ENCODE measurements around the gene PAN3.
"Not testable (repeated sequence)": the region's sequence is repeated elsewhere in the genome, so short reads cannot be mapped to it uniquely, and the experiment has no call there.

Gene PAN3, protein sequence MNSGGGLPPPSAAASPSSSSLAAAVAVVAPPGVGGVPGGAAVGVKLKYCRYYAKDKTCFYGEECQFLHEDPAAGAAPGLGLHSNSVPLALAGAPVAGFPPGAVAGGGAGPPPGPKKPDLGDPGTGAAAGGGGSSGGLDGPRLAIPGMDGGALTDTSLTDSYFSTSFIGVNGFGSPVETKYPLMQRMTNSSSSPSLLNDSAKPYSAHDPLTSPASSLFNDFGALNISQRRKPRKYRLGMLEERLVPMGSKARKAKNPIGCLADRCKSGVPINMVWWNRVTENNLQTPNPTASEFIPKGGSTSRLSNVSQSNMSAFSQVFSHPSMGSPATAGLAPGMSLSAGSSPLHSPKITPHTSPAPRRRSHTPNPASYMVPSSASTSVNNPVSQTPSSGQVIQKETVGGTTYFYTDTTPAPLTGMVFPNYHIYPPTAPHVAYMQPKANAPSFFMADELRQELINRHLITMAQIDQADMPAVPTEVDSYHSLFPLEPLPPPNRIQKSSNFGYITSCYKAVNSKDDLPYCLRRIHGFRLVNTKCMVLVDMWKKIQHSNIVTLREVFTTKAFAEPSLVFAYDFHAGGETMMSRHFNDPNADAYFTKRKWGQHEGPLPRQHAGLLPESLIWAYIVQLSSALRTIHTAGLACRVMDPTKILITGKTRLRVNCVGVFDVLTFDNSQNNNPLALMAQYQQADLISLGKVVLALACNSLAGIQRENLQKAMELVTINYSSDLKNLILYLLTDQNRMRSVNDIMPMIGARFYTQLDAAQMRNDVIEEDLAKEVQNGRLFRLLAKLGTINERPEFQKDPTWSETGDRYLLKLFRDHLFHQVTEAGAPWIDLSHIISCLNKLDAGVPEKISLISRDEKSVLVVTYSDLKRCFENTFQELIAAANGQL

DNA sequence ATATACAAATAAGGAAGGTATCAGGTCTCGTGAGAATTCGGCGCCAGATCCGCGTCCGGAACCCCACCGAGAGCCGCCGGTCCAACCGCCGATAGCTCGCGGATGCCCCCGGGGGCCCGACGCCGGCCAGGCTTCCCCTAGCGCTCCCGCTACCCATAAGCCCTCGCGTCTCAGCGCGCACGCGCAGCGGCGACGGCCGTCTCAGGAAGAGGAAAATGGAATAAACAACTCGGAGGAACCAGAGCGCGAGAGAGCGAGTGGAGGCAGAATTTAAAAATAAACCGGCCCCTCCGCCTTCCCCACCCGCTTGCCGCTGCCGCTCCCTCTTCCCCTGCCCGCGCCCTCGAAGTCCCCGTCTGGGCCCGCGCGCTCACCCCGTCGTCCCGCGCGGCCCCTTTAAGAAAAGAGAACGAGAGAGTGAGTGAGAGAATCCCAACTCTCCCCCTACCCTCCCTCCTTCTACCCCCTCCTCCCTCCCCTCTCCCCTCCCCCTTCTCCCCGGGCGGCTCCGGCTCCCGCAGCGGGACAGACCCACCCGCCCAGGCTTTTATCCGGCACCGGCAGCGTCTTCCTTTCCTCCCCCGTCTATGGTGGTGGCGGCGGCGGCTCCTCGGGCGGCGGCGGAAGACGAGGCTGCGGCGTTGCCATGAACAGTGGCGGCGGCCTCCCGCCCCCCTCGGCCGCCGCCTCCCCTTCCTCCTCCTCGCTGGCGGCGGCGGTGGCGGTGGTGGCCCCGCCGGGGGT, at the start of gene PAN3:
Gene PAN3, plus strand, starts transcription at position 534 of the 744 bp plus-strand sequence. Its CDS starts 113 bp downstream, at position 647.
- no peak for TF ChIP-seq JUND (IDR thresholded peaks at IDR 0.05; ENCODE audit: low read depth)
- DNase-seq (ENCODE audit: low read depth in 1 of 2, low spot score in 1 of 2), result peak; percentile 58 to 90
- in situ Hi-C loops (cut with HindIII; ENCODE audit: low pct_unique_long_range_greater_than_20kb, low sequenced_read_pairs), result no loop called here

DNA sequence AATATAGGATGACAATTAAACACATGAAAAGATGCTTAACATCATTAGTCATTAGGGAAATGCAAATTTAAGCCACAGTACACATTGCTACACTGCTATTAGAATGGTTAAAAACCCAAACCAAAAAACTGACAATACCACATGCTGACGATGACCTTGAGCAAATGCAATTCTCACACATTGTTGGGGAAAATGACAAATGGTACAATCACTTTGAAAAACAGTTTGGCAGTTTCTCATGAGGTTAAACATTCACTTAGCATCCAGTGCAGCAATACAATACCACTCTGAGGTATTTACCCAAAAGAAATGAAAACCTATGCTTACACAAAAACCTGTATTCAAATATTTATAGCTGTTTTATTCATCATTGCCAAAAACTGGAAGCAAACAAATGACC, 49.3 kb upstream of the PAN3 start:
- no peak for DNase-seq (ENCODE audit: low read depth in 1 of 2, low spot score in 1 of 2)
- in situ Hi-C loops (cut with HindIII; ENCODE audit: low pct_unique_long_range_greater_than_20kb, low sequenced_read_pairs), result no loop called here

DNA sequence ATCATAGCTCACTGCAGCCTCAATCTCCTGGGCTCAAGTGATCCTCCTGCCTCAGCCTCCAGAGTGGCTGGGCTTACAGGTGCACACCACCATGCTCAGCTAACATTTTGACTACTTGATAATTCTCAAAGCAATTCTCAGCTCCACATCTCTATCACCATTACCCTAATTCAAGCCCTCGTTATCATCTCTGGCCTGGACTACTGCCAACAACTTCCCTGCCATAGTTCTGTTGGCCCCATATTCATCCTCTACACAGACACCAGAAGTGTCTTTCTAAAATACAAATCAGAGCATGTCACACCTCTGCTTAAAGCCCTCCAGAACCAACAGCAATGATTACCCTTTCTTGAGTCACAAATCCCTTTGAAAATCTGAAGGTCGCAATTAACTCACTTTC, 45.9 kb upstream of the PAN3 start:
- no peak for TF ChIP-seq JUND (IDR thresholded peaks at IDR 0.05; ENCODE audit: low read depth)
- no peak for DNase-seq (ENCODE audit: low read depth in 1 of 2, low spot score in 1 of 2)
- in situ Hi-C loops (cut with HindIII; ENCODE audit: low pct_unique_long_range_greater_than_20kb, low sequenced_read_pairs), result no loop called here

More for the DNA sequence above, 49.3 kb upstream of the PAN3 start:
- no peak for TF ChIP-seq JUND (IDR thresholded peaks at IDR 0.05; ENCODE audit: low read depth)

DNA sequence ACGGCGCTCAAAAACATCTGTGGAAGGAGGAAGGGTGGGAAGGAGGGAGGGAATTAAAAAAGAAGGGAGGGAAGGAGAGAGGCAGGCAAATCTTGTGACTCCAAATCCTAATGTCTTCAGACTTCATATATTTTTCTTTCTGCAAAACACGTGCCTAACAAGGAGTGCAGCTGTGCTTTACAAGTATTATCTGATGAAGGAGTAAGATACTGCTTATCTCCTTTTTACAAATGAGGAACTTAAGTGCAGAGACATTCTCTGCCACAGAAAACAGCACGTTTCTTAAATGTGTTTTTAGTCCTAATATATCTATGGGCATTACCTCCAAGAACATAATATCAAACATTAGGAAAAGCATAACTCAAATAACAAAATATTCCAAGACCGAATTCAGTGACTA, 44.5 kb upstream of the PAN3 start:
- in situ Hi-C loops (cut with HindIII; ENCODE audit: low pct_unique_long_range_greater_than_20kb, low sequenced_read_pairs), result no loop called here
- TF ChIP-seq JUND (IDR thresholded peaks at IDR 0.05; ENCODE audit: low read depth), result no peak
- no peak for DNase-seq (ENCODE audit: low read depth in 1 of 2, low spot score in 1 of 2)

DNA sequence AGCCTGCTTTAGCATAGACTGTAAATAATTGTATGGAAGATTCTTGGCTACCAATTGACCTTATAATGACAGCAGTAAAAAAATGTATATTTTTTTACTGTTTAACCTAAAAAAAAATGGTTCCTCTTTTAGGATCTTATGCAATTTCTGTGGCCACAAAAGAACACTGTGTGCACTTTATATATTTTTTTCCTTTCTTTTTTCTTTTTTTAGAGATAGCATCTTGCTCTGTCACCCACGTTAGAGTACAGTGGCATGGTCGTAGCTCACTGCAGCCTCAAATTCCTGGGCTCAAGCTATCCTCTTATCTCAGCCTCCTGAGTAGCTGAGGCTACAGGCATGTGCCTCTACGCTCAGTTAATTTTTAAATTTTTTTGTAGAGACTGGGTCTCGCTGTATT, 44.0 kb upstream of the PAN3 start:
- in situ Hi-C loops (cut with HindIII; ENCODE audit: low pct_unique_long_range_greater_than_20kb, low sequenced_read_pairs), result no loop called here
- no peak for DNase-seq (ENCODE audit: low read depth in 1 of 2, low spot score in 1 of 2)
- no peak for TF ChIP-seq JUND (IDR thresholded peaks at IDR 0.05; ENCODE audit: low read depth)

DNA sequence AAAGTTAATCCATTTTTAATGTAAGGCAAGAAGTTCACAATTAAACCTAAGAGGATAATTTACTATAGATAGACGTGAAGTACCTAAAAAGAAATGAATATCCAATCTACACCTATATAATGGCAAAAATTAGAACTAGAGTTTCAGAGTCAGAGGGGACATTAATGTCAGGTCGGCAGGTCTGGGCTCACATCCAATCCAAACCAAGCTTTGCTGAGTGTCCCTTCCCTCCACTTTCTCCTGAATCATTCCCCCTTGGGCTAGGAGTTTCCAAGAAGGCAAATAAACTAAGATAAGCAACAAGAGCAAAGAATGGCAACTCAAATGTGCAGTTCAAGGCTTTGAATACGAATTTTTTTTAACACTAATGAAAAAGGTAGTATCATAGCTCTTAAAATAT, 40.8 kb upstream of the PAN3 start:
- DNase-seq (ENCODE audit: low read depth in 1 of 2, low spot score in 1 of 2), result no peak
- no peak for TF ChIP-seq JUND (IDR thresholded peaks at IDR 0.05; ENCODE audit: low read depth)
- in situ Hi-C loops (cut with HindIII; ENCODE audit: low pct_unique_long_range_greater_than_20kb, low sequenced_read_pairs), result no loop called here

DNA sequence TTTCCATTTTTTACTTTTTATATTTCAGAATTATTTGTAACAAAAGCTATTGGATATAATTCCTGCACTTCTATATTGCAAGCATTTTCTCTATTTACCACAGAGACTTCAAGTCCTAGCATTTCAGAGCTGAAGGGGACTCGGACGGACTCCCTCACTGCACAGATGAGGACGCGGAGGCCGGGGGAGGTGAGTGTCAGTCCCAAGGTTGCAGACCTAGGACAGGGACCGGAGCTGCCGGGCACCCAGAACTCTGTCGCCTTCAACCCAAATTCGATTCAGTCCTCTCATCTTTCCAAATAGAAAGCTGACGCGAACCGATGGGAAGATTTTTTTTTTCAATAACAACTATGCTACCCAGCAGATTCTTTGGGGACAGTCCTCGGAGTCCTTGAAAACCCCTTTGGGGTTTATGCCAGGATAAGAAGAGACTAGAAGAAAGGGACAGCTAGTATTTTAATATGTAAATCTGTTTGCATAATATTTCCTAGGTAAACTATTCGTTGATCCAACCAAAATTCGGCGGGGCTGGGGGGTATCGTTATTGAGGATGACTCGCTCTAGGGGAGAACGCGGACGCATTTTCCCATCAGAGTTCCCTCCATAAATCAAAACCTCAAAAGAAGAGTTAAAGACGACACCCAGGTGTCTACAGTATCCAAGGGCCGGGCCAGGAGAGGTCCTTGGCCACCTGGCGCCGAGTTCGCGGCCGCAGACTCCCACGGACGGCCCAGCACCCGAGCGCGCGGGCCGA, 38.8 kb upstream of the PAN3 start:
- in situ Hi-C loops (cut with HindIII; ENCODE audit: low pct_unique_long_range_greater_than_20kb, low sequenced_read_pairs), result no loop called here
- no peak for DNase-seq (ENCODE audit: low read depth in 1 of 2, low spot score in 1 of 2)
- no peak for TF ChIP-seq JUND (IDR thresholded peaks at IDR 0.05; ENCODE audit: low read depth)

DNA sequence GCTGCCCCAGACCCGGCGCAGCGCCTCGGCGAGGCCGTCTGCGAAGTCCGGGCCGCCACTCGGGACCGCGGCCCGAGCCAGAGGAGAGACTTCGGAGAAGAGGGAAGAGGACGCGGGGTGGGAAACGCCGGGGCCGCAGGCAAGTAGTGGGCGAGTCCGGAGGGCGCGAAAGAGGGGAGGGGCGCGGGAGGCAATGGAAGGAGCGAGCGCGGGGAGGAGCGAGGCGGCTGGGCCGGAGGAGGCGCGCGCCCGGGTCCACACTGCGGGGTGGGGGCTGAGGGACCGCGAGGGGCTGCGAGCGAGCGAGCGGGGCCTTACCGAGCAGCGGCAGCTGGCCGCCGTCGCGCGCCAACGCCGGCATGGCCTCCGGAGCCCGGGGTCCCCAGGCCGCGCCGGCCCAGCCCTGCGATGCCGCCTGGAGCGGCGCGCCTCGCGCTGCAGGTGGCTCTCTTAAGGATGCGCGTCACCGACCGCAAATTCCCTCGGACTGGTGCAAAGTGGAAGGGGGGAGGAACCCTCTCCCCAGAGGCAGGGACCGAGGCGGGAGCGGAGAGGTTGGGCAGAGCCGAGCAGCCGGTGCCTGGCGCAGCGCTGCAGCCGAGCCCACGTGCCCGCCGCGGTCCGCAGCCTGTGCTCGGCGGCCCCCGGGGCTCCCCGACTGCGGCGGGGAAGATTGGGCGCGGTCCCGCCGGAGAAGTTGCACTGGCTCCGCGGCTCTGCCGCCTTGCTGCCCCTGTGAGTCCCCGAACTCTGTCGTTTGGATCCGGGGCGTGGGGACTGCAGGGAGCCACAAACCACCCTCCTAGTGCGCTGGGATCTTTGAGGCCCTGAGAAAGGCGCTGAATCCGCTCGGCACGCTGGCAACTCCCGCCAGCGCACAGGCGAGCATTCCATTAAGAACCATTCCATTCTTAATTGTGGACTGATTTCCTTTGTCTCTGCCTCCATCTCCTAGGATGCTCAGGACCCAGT, 37.9 kb upstream of the PAN3 start, which contains the start of gene FLT3:
Gene FLT3, minus strand, starts transcription at position 427 of the 972 bp plus-strand sequence. Its CDS starts 66 bp downstream, at position 361.
- peak; percentile 37 to 55 for DNase-seq (ENCODE audit: low read depth in 1 of 2, low spot score in 1 of 2)
- TF ChIP-seq JUND (IDR thresholded peaks at IDR 0.05; ENCODE audit: low read depth), result no peak
- in situ Hi-C loops (cut with HindIII; ENCODE audit: low pct_unique_long_range_greater_than_20kb, low sequenced_read_pairs), result no loop called here

DNA sequence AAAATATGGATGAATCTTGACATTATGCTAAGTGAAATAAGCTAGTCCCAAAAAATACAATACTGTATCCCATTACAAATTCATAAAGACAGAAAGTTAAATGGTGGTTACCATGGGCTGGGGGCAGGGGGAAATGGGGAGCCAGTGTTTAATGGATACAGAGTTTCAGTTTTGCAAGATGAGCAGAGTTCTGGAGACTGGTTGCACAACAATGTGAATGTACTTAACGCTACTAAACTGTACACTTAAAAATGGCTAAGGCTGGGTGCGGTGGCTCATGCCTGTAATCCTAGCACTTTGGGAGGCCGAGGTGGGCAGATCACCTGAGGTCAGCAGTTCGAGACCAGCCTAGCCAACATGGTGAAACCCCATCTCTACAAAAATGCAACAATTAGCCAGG, 36.5 kb upstream of the PAN3 start:
- DNase-seq (ENCODE audit: low read depth in 1 of 2, low spot score in 1 of 2); in situ Hi-C loops (cut with HindIII; ENCODE audit: low pct_unique_long_range_greater_than_20kb, low sequenced_read_pairs): not testable (repeated sequence)

DNA sequence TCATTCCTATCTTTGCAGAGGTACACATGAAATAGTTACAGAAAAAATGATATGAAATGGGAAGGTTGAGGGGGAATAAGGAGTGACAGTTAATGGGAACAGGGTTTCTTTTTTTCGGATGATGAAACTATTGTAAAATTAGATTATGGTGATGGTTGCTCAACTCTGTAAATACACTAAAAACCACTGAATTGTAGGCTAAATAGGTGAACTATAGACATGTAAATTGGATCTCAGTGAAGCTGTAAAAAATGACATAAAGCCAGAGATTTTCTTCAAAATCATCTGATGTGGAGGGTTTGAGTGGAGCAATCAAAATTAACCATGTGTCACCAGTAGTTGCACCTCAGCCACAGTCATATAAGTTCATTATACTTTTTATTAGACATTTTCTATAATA, 31.4 kb upstream of the PAN3 start:
- no peak for DNase-seq (ENCODE audit: low read depth in 1 of 2, low spot score in 1 of 2)
- in situ Hi-C loops (cut with HindIII; ENCODE audit: low pct_unique_long_range_greater_than_20kb, low sequenced_read_pairs), result no loop called here

DNA sequence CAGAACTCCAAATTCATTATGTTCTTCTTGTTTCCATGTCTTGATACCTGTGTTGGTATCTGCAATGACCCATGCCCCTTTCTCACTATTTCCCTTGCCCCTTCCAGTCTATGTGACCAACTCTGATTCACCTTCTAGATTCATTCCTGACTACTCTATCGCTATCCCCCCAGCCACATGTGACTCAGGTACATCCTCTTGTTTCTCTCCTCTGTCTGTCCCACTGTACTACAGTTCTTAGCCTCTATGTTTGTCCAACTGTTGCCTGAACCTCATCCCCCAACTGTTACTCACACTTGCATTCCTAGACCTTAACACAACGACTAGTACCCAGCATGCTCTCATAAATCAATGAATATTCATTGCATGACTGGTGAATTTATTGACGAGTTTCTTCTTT, 27.9 kb upstream of the PAN3 start:
- TF ChIP-seq JUND (IDR thresholded peaks at IDR 0.05; ENCODE audit: low read depth), result no peak
- no peak for DNase-seq (ENCODE audit: low read depth in 1 of 2, low spot score in 1 of 2)
- in situ Hi-C loops (cut with HindIII; ENCODE audit: low pct_unique_long_range_greater_than_20kb, low sequenced_read_pairs), result no loop called here

More for the DNA sequence above, 31.4 kb upstream of the PAN3 start:
- TF ChIP-seq JUND (IDR thresholded peaks at IDR 0.05; ENCODE audit: low read depth), result no peak

All from T47D (cell line).